ENCODE results near the gene SSR1.

DNA sequence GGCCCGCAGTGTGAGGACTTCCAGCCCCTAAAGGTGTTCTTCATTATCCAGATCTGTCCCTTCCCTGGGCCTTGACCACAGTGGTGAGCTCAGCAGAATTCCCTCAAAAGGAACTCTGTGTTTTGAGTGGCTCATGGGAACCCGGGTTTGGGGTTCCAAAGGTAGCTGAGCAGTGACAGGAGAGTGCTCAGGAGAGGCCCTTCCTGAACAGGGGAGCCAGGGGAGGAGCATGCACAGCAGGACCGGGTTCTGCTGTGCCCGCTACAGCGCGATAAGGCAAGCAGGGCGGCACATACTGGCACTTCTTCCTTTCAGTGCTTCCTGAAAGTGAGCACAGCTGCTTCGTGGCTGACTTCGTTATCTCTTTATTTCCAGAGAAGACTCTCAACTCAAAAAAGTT, 88.3 kb downstream of the SSR1 start:
- TF ChIP-seq, protein P1, sequence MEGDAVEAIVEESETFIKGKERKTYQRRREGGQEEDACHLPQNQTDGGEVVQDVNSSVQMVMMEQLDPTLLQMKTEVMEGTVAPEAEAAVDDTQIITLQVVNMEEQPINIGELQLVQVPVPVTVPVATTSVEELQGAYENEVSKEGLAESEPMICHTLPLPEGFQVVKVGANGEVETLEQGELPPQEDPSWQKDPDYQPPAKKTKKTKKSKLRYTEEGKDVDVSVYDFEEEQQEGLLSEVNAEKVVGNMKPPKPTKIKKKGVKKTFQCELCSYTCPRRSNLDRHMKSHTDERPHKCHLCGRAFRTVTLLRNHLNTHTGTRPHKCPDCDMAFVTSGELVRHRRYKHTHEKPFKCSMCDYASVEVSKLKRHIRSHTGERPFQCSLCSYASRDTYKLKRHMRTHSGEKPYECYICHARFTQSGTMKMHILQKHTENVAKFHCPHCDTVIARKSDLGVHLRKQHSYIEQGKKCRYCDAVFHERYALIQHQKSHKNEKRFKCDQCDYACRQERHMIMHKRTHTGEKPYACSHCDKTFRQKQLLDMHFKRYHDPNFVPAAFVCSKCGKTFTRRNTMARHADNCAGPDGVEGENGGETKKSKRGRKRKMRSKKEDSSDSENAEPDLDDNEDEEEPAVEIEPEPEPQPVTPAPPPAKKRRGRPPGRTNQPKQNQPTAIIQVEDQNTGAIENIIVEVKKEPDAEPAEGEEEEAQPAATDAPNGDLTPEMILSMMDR (IDR thresholded peaks at IDR 0.05) = no peak
- no peak for TF ChIP-seq POLR2A (IDR thresholded peaks at IDR 0.05)

Measured in Peyer's patch (tissue), 4 donors.